Epithelial cell of prostate (primary cell): ENCODE measurements around the gene KCTD19.
"Not testable (repeated sequence)": the region's sequence is repeated elsewhere in the genome, so short reads cannot be mapped to it uniquely, and the experiment has no call there.

ENCODE experiments used
- DNase-seq: peaks from one replicate; pipeline ENCODE4 v3.0.0-alpha.2; 2011; ENCODE audit warnings: low read depth, low spot score
- H3K27ac ChIP-seq: fragments of 450-650 bp; 2 replicates; pipeline ENCODE4 v1.5.1; 2017; ENCODE audit warnings: mild to moderate bottlenecking

KCTD19 gene

GRCh38 chr16:67326472-67327309, at the start of gene KCTD19, which contains the start of gene LRRC36:
TSS of gene KCTD19 (minus strand) at chr16:67326741. CDS start at chr16:67326707, 34 bp downstream.
TSS of gene LRRC36 (plus strand) at chr16:67326815. CDS start at chr16:67326863, 48 bp downstream.
- no peak within 1 kb of the TSS for H3K27ac ChIP-seq
- no peak for DNase-seq

- DNase-seq, result not testable (repeated sequence)
Measured at GRCh38 chr16:67376012-67376411, 49.5 kb upstream of the KCTD19 start.

GRCh38 chr16:67372664-67373063, 46.1 kb upstream of the KCTD19 start:
- no peak for DNase-seq
- H3K27ac ChIP-seq, result no peak overlapping the region

More at GRCh38 chr16:67376012-67376411, 49.5 kb upstream of the KCTD19 start:
- not testable (repeated sequence) for H3K27ac ChIP-seq

- DNase-seq, result no peak
- no peak overlapping the region for H3K27ac ChIP-seq
Measured at GRCh38 chr16:67370661-67371060, 44.1 kb upstream of the KCTD19 start.

- DNase-seq, result no peak
- no peak overlapping the region for H3K27ac ChIP-seq
Measured at GRCh38 chr16:67364600-67365235, 38.2 kb upstream of the KCTD19 start.

GRCh38 chr16:67361038-67361437, 34.5 kb upstream of the KCTD19 start:
- no peak for DNase-seq
- no peak overlapping the region for H3K27ac ChIP-seq

- DNase-seq, H3K27ac ChIP-seq: not testable (repeated sequence)
Measured at GRCh38 chr16:67359540-67360269, 33.2 kb upstream of the KCTD19 start.

GRCh38 chr16:67357561-67357960, 31.0 kb upstream of the KCTD19 start:
- H3K27ac ChIP-seq, result no peak overlapping the region
- DNase-seq, result no peak

- DNase-seq, result no peak
- no peak overlapping the region for H3K27ac ChIP-seq
Measured at GRCh38 chr16:67356396-67356795, 29.9 kb upstream of the KCTD19 start.

- DNase-seq, H3K27ac ChIP-seq: not testable (repeated sequence)
Measured at GRCh38 chr16:67352463-67352862, 25.9 kb upstream of the KCTD19 start.

GRCh38 chr16:67350324-67350723, 23.8 kb upstream of the KCTD19 start:
- DNase-seq, result no peak

GRCh38 chr16:67349172-67349571, 22.6 kb upstream of the KCTD19 start:
- H3K27ac ChIP-seq, result no peak overlapping the region
- no peak for DNase-seq

More at GRCh38 chr16:67350324-67350723, 23.8 kb upstream of the KCTD19 start:
- H3K27ac ChIP-seq, result no peak overlapping the region

- no peak overlapping the region for H3K27ac ChIP-seq
- no peak for DNase-seq
Measured at GRCh38 chr16:67346341-67346740, 19.8 kb upstream of the KCTD19 start.

GRCh38 chr16:67345401-67345800, 18.9 kb upstream of the KCTD19 start:
- no peak for DNase-seq
- H3K27ac ChIP-seq, result no peak overlapping the region

GRCh38 chr16:67342616-67343015, 16.1 kb upstream of the KCTD19 start:
- no peak overlapping the region for H3K27ac ChIP-seq
- no peak for DNase-seq

- no peak overlapping the region for H3K27ac ChIP-seq
- DNase-seq, result no peak
Measured at GRCh38 chr16:67341250-67341649, 14.7 kb upstream of the KCTD19 start.

- H3K27ac ChIP-seq, result no peak overlapping the region
- DNase-seq, result no peak
Measured at GRCh38 chr16:67339453-67339852, 12.9 kb upstream of the KCTD19 start.

GRCh38 chr16:67336648-67337047, 10.1 kb upstream of the KCTD19 start:
- DNase-seq, result no peak
- H3K27ac ChIP-seq, result no peak overlapping the region

GRCh38 chr16:67336116-67336515, 9.6 kb upstream of the KCTD19 start:
- no peak overlapping the region for H3K27ac ChIP-seq
- DNase-seq, result peak; percentile 14

- no peak for DNase-seq
- no peak overlapping the region for H3K27ac ChIP-seq
Measured at GRCh38 chr16:67333315-67333714, 6.8 kb upstream of the KCTD19 start.

GRCh38 chr16:67329901-67330300, 3.4 kb upstream of the KCTD19 start:
- peak overlapping the region; percentile 1 for H3K27ac ChIP-seq

More at GRCh38 chr16:67329901-67330300, 3.4 kb upstream of the KCTD19 start:
- no peak for DNase-seq
